Measurements from ENCODE around the gene ALDOB.

ALDOB gene

GRCh38 chr9:101371813-101372212 is 63.8 kb downstream of the ALDOB start:
- TF ChIP-seq, protein P1, sequence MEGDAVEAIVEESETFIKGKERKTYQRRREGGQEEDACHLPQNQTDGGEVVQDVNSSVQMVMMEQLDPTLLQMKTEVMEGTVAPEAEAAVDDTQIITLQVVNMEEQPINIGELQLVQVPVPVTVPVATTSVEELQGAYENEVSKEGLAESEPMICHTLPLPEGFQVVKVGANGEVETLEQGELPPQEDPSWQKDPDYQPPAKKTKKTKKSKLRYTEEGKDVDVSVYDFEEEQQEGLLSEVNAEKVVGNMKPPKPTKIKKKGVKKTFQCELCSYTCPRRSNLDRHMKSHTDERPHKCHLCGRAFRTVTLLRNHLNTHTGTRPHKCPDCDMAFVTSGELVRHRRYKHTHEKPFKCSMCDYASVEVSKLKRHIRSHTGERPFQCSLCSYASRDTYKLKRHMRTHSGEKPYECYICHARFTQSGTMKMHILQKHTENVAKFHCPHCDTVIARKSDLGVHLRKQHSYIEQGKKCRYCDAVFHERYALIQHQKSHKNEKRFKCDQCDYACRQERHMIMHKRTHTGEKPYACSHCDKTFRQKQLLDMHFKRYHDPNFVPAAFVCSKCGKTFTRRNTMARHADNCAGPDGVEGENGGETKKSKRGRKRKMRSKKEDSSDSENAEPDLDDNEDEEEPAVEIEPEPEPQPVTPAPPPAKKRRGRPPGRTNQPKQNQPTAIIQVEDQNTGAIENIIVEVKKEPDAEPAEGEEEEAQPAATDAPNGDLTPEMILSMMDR (IDR thresholded peaks at IDR 0.05; ENCODE audit: low read depth, low read length, missing control alignments): no peak
- no peak for DNase-seq (ENCODE audit: low read depth)
- H3K4me3 ChIP-seq (ENCODE audit: low read depth, low read length): no peak overlapping the region
